SK-N-SH (cell line): ENCODE results near the gene RAB3C.

ENCODE experiments used
- EZH2phosphoT487 ChIP-seq: fragments of 200-600 bp; sonication (generic); IDR thresholded peaks from 2 replicates; pipeline ENCODE4 v1.6.1; 2017; ENCODE audit warnings: low read depth, mixed run types, mild to moderate bottlenecking, antibody characterized with exemption, moderate library complexity, borderline replicate concordance
- RAD21 ChIP-seq: IDR thresholded peaks from 2 replicates; pipeline ENCODE4 v1.6.1; 2012; ENCODE audit warnings: mild to moderate bottlenecking, low read length
- REST ChIP-seq: IDR thresholded peaks from 2 replicates; pipeline ENCODE4 v1.6.1; 2012; ENCODE audit warnings: mild to moderate bottlenecking, low read depth, low read length, moderate library complexity
- TAF1 ChIP-seq: IDR thresholded peaks from 2 replicates; pipeline ENCODE4 v1.6.1; 2012; ENCODE audit warnings: low read depth, mild to moderate bottlenecking, low read length, moderate library complexity, borderline replicate concordance
- TF ChIP-seq, protein P1 (sequence below): fragments of 200-600 bp; sonication (generic); IDR thresholded peaks from 2 replicates; pipeline ENCODE4 v1.6.1; 2017; ENCODE audit warnings: antibody characterized with exemption, mild to moderate bottlenecking, moderate library complexity

- TF ChIP-seq, protein P1, sequence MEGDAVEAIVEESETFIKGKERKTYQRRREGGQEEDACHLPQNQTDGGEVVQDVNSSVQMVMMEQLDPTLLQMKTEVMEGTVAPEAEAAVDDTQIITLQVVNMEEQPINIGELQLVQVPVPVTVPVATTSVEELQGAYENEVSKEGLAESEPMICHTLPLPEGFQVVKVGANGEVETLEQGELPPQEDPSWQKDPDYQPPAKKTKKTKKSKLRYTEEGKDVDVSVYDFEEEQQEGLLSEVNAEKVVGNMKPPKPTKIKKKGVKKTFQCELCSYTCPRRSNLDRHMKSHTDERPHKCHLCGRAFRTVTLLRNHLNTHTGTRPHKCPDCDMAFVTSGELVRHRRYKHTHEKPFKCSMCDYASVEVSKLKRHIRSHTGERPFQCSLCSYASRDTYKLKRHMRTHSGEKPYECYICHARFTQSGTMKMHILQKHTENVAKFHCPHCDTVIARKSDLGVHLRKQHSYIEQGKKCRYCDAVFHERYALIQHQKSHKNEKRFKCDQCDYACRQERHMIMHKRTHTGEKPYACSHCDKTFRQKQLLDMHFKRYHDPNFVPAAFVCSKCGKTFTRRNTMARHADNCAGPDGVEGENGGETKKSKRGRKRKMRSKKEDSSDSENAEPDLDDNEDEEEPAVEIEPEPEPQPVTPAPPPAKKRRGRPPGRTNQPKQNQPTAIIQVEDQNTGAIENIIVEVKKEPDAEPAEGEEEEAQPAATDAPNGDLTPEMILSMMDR: no peak
- TF ChIP-seq REST (no peak), EZH2phosphoT487 (no peak), RAD21 (no peak), TAF1 (no peak)
These were observed 40.2 kb upstream of the RAB3C start for GRCh38 chr5:58542709-58543108.
